Activated CD4-positive, alpha-beta T cell treated with anti-CD3 and anti-CD28 coated beads for 1 hour (primary cell): ENCODE measurements around the gene LGR6.
"Not testable (repeated sequence)": the region's sequence is repeated elsewhere in the genome, so short reads cannot be mapped to it uniquely, and the experiment has no call there.

ENCODE experiments used
- DNase-seq: peaks from one replicate; pipeline ENCODE4 v3.0.0-alpha.2; 2020

LGR6 gene

DNA sequence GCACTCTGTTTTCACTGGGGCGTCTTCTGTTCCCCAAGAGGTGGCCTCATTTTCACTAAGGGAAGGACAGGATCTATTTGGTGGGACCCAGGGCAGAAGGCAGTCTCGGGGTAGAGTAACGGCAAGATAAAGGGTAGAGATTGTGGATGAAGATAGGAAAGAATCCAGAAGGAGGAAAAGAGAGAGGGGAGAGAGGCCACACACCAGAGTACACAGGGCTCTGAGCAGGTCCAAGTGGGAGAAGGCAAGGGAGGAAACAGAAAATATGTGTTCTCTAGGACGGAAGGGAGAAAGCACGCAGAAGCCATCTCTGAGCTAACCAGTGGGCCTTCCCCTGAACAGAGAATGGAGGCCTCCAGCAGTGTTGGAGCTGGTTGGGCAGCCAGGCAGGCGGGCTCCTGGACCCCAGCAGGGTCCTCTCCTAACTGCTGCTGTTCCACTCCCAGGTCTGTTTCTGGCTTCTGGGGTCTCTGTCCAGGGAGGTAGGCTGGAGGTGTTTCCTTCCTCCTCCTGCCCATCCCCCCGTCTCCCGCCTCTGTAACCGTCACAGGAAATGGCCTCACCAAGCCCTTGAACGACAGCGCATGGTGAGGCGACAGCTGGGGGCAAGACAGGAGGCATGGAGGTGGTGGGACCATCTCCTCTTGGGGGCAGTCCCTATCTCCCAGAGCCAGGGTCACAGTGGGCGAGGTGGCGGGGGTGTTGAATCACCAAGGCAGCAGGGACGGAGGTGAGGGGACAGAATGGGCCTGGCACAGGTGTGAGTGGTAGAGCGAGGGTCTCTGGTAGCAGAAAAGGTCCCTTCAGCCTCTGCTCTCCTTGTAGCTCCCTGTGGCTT is 33.8 kb upstream of the LGR6 start:
- DNase-seq: peak; percentile 41

DNA sequence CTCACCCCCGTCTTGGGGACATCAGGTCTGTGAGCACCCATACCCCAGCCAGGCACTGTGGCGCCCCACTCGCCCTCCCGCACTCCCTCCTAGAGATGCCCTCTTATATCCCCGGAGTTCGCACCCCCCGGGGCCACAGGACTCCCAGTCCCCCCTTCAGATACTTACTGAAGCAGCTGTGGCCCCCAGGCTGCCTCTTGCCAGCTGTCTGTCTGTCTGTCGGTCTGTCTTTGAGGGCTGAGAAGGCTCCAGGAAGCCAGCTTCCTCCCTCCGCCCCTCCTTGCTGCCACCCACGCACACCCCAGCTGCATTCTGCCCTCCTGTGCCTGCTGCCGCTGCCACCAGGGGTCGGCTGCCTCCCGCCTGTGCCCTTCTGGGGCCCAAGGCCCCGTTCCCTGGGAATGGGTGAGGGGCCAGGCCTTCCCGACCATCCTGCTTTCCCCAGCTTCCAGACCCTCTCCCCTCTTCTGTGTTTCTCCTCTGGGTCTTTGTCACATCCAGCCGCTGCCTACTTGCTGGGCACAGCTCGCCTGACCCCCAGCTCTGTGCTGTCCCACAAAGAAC is 33.1 kb upstream of the LGR6 start, which contains the start of gene PTPN7:
Gene PTPN7, minus strand, starts transcription at position 226 of the 564 bp plus-strand sequence. CDS start 1,200 bp downstream, outside the sequence.
- peak; percentile 76 for DNase-seq

DNA sequence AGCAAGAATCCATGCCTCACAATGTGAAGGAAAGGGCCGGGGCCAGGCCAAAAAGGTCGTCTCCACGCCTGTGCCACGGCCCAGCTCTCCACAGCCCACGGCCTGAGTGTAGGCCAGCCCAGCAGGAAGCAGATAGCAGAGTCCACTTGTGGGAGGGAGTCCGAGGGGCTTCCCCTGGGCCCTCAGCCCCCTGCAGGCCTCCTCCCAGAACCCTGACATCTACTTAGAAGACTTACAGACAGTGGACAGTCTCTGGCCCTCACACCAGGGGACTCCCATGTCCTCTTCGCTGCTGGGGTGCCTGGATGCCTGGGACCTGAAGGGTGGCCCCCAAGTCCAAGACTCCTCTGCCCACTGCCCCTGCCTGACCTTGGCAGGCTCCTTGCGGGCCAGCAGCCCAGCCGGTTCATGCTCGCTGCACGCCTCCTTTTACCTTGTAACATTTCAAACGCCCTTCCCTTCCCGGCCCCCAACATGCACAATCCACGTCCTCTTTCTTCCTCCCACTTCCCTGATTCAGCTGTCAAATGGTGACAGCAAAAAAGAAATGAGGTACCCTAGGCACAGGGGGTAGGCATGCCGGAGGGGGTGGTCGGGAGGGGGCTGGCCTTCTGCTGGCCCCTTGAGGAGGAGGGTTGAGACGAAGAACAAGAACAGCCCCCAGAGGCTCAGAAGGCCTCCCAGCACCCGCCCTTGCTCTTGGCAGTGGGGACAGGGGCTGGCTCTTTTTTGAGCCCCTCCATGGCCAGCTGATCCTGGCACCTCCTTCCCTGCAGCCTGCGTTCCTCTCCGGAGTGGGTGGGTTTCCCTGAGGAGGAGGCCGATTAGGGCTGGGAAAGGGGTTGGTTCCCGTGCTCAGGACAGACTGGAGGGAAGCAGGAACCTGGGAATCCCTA is 32.2 kb upstream of the LGR6 start:
- no peak for DNase-seq

DNA sequence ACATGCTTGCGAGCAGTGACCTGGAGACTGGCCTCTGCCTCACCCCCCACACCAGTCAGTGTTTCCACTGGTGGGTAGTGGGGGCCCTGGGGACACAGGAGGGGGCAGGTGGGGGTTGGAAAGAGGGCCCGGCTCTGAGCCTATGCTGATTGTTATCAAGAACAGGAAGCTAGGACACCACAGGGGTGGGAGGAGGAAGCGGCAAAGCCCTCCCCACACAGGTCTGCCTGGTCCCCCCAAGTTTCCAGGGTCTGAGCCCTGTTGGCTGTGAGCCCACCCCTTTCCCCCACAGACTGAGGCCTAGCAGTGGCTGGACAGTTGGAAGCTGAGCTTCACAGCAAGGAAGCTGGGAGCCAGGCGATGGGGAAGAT is 31.6 kb upstream of the LGR6 start:
- DNase-seq: peak; percentile 33

DNA sequence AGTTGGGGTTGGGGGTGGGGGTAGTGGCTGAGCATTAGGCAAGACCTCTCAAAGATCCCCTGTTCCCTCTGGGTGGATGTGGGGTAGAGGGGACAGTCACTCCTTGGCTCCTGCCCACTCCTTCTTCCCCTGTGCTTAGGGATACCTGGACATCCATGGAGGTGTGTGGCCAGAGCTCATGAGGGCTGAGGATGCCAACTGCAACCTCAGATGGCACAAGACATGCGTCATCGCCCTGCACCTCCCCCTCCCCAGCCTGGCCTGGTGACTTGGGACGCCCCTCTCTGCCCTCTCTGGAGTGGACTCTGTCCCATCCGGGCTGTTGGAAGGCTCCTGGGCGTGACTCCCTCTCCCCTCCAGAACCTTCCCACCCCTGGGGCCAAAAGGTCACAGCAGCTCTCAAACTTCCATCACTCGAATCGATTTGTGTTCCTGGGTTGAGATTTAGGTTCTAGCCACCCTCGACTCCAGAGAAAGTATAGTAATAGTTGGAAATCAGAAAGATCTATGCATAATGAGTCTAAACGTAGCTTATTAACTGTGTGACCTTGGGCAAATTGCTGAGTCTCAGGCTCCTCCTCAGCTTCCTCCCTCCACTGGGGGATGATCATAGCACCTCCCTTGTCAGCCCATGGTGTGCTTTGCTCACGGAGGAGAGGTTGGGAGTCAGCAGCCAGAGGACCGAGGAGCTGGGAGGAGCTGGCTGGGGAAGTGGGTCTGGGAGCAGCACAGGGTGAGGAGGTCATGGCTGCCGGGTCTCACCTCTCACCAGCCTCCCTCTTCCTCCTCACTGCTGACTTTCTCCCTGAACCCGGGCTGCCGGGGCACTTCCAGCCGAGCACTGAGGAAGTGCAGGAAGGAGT is 30.9 kb upstream of the LGR6 start:
- DNase-seq: no peak

DNA sequence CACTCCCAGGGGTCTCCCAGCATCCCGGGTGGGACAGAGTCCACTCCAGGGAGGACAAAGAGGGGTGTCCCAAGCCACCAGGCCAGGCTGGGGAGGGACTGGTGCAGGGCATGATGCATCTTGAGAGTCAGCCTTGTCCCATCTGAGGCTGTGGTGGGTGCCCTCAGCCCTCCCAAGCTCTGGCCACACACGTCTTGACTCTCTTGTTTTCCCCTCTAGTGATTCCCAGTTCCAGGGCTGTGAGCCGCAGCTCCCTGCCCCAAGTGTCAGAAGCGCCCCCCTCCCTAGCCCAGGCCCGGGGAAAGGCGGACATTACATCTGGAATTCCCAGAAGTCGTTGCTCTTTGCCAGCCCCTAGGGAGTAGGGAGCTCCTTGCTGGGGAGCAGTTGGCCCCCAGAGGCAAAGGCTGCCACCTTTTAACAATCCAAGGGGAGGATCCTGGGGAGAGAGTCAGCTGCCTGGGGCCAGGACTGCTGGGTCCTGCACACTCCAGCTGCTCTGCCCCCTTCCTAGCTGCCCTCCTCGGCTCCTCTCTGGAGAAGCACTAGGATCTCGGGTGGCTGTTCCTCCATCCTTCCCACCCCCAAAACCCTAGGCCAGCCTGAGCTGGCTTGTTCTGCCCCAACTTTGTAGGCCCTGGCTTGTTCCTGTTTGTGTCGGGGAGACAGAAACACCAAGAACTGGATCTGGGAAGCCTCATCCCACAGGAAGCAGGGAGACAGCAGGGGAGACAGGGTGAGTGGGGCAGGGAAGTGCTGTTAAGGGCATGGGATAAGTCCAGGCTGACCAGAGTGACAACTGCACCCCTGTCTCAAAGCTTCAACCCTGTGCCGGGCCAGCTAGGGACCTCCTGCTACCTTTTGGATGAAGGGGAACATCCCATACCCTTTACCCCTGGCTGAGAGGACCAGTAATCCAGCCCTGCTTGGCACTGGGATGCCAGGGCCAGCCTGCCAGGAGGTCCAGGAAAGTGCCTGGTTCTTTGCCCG is 30.0 kb upstream of the LGR6 start:
- no peak for DNase-seq

DNA sequence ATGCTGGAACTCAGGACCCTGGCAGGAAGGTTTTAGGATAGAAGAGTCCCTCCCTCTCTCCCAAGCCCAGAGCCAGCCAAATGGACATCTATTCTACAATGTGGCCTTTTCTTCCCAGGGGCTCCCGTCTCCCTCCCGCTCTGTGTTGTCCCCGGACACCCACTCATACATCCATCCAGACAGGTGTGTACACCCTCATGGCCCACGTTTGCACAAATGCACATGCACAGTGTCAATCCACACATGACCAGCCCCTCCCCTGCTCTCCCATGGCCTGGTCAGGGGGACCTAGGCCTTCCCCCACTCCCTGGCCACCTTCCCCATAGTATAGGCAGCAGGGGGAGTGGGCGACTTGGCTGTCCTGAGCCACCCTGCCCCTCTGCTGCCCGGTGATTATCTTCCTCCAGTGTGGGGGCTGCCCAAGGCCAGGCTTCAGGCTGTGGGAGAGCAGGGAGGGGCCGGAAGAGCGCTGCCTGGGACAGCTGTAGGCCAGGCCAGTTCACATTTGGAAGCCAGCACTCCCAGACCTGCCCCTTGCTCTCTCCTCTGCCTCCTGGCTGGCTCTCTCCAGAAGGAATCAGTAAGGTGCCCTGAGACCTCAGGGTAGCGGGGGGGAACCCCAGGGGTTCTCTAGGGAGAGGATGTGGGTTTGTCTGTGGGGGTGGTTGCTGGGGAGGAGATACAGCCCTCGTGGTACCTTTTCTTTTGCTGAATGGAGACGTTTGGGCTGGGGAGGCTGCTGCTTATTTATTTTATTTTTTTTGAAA is 29.1 kb upstream of the LGR6 start:
- peak; percentile 58 for DNase-seq

DNA sequence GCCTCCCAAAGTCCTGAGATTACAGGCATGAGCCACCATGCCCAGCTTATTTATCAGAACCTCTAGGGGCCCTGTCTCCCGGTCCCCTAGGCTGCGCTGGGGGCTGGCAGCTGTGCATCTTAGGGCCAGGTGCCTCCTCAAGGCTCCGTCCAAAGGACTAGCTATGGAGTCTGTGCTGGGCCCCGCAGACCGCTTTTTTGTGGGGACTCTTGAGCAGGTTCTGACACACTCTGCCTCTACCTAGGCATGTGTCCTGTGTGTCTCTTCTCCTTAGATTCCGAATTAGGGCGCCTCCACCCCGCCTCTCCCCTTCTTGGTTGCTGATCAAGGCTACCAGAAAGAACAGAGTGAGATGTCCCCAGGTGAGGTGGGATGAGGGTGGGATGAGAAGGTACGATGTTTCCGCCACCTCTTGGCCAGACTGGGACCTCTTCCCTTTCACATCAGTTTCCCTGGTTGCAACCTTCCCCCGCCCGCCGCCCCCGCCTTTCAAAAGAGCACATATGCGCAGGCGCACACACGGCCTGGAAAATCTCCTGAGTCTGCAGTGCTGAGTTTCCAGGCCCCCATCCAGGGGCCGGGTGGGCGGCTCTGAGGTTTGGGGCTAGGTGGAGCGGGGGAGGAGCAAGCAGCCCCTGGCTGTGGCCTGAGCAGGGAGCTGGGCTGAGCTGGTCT is 28.2 kb upstream of the LGR6 start:
- DNase-seq: peak; percentile 19

DNA sequence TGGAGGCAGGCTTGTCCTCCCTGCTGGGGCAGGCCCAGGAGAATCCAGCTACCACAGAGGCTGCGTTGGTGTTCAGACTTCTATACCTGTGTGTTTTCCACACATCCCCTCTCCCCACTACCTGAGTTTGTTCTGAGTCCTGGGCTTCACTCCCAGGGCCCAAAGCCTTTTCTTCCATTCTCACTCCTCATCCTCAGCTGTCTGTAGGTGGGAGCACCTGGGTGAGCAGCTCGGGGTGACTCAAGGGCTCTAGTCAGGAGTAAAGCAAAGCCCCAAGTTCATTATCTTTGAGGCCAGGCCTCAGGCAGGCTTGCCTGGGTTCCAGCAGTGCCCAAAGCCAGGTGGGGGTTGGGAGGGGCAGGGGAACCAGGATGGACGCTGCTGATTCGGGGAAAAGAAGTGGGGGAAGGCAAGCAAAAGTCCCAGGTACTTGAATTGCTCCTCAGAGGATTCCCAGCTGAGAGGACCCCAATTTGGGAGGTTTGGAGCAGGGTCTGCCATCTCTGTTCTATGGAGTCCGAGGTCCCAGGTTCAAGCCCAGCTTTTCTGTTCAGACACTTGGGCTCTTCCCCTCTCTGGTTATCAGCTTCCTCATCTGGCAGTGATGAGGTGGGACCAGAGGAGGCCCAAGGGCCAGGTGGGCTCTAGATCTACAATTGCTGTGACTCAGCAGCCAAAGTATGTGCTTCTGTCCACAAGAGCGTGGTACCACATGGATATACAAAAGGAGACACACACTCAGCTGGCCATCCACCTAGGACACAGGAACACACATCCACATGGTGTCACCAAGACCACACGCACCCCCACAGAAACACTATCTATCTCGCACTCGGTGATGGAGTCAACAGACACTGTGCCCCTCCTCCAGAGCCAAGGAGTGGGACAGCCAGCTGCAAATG is 27.4 kb upstream of the LGR6 start:
- DNase-seq: no peak

DNA sequence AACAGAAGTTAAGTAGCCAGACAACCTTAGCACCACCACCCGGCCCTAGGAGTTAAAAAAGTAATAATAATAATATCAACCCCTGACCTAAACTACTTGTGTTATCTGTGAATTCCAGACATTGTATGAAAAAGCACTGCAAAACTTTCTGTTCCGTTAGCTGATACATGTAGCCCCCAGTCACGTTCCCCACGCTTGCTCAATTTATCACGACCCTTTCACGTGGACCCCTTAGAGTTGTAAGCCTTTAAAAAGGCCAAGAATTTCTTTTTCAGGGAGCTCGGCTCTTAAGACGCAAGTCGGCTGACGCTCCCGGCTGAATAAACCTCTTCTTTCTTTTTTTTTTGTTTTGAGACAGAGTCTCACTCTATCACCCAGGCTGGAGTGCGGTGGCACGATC is 26.5 kb upstream of the LGR6 start:
- not testable (repeated sequence) for DNase-seq

DNA sequence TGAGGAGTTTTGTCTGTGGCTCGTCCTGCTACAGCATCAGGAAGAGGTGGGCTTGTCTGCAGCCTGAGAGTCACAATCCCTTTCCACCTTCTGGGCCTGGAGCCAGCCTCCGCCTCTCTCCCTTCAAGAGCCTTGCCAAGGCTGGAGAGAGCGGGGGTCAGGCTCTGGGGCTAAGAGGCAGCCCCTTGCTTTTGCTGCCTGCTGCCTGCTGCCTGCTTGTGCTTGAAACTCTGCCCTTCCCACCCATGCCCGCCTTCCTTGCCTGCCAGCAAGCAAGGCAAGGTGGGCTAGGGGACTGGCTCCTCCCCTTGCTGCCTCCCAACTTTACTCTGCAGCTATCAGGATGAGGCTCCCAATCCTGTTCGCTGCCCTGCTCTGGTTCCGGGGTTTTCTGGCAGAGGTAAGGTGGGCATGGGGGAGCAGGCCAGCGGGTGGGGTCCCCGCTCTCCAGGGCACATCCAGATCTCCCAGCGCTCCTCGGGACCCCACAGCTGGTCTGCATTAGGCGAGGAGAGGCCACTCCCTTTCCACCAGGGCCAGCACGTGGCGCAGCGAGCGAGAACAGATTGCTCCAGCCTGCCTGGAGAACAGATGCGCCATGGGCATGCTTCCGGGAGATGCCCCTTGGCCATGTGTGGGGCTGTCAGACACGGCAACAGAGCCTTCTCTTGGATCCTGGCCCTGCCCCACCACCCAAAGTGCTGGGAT is 25.7 kb upstream of the LGR6 start:
- DNase-seq: no peak

DNA sequence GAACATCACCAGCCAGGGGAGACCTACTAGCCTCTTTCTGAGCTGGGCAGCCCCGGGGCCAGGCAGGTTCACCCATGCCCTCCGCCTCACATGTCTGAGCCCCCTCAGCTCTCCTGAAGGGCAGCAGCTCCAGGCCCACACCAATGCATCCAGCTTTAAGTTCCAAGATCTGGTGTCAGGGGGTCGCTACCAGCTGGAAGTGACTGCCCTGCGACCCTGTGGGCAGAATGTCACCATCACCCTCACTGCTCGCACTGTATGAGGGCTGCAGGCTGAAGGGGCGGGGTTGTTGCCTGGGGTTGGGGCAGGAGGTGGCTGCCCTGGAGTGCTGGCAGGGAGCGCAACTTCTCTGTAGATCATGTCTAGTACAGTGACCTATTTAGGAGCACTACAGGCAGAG is 24.7 kb upstream of the LGR6 start:
- DNase-seq: no peak

DNA sequence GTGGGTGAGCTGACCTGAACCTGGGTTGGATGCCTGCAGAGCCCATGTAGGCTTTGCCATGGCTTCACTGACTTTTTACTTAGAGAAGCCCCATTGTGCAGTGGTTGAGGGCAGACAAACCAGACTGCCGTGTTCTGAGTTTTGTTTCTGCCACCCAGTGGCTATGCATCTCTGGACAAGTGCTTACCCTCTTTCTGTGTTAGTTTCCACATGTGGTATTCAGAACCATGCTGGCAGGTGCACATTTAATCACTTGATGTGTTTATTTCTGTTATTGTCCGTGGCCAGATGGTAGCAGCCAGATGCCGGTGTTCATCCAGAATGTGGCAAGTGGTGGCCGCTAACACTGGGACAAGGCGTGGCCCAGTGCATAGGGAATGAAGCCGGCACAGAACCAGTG is 22.9 kb upstream of the LGR6 start:
- no peak for DNase-seq

DNA sequence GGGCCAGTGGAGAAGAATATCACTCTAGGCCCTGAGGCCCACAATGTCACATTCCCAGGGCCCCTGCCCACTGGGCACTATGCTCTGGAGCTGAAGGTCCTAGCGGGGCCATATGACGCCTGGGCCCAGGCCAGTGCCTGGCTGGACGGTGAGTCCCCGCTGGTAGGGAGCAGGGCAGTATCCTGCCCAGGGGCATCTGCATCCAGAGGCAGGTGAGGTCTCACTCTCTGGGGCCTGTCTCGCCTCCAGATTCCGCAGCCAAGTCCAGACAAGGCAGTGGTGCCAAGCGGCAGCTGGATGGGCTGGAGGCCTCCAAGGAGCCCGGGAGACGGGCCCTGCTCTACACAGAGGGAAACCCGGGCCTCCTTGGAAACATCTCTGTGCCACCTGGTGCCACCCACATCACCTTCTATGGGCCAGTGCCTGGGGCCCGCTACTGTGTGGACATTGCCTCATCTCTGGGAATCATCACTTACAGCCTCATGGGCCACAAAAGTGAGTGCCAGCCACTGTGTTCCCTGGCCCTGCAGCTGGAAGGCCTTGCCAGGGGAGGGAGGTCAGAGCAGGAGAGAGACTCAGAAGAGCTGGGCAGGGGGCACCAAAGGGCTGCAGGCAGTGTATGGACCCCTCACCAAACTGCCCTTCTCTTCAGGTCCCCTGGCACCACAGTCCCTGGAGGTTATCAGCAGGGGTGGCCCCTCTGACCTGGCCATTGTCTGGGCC is 22.1 kb upstream of the LGR6 start:
- no peak for DNase-seq

DNA sequence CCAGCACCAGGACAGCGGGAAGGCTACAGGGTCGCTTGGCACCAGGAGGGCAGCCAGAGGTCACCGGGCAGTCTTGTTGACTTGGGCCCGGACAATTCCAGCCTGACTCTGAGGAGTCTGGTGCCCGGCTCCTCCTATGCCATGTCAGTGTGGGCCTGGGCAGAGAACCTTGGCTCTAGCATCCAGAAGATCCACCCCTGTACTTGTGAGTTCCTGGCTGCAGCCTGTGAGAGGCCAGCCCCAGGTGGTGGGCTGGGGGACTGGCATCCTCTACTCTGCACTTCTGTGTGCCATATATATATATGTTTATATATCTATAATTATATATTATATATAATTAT is 21.6 kb upstream of the LGR6 start:
- DNase-seq: no peak

DNA sequence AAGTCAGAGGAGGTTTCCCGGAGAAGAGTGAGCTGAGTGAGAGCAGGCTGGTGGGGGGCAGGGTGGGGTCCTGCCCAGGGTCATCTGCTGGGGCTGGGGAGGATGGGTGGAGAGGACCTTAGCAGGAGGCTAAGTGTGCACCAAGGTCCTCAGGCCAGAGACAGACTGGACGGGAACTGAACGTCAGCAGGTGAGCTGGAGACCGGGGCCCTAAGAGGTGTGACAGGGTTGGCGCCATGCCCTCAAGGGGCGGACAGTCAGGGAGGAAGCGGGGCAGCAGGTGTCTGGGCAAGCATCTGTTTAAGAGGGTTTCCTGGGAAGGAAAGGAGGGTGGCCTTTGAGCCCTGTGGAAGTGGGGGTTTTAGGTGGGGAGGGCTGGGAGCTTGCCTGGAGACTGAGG is 19.6 kb upstream of the LGR6 start:
- DNase-seq: no peak
